Kidney epithelial cell (primary cell): ENCODE data around the gene C10orf95. TPM values are rescaled to one million over a fixed set of nuclear protein-coding genes. Genes with fewer than 3 reads are reported as not detected.

Experiments used
- DNase-seq: peaks from one replicate; pipeline ENCODE4 v3.0.0-alpha.2; 2010; ENCODE audit warnings: low read depth
- H3K27me3 ChIP-seq: 2 replicates; pipeline ENCODE4 v1.6.0; 2011; ENCODE audit warnings: low read length; ENCODE audit not compliant: control insufficient read depth, insufficient read depth
- H3K36me3 ChIP-seq: 2 replicates; pipeline ENCODE4 v1.5.1; 2011; ENCODE audit warnings: low read length; ENCODE audit not compliant: control insufficient read depth, insufficient read depth
- H3K4me3 ChIP-seq: 2 replicates; pipeline ENCODE4 v1.5.1; 2011; ENCODE audit warnings: low read depth, mild to moderate bottlenecking, control low read depth, low read length
- CTCF ChIP-seq: IDR thresholded peaks from 2 replicates; pipeline ENCODE4 v1.5.1; 2011; ENCODE audit warnings: mild to moderate bottlenecking, moderate library complexity, low read length, control low read depth, inconsistent platforms; ENCODE audit not compliant: insufficient read depth, poor library complexity, severe bottlenecking
- total RNA-seq: library from RNA; depleted of rRNA; stranded (reverse); fragments of >200 nt; gene quantifications from 2 replicates; pipeline ENCODE4 v1.2.3, GENCODE V29; 2015

Gene C10orf95
- total RNA-seq, 1 donor from 2014 or later, result 3.2 TPM

- TF ChIP-seq CTCF, result no peak
- Histone ChIP-seq H3K4me3 (no peak overlapping the region), H3K36me3 (peaks cover 1% of the 10 kb centered on the region), H3K27me3 (no peaks in the 10 kb centered on the region)
- no peak for DNase-seq
Observed at GRCh38 chr10:102453502-102453901, 2.2 kb upstream of the C10orf95 start.

- Histone ChIP-seq H3K27me3 (no peaks in the 10 kb centered on the region), H3K36me3 (peaks cover 1% of the 10 kb centered on the region), H3K4me3 (no peak overlapping the region)
- no peak for TF ChIP-seq CTCF
- DNase-seq, result no peak
Observed at GRCh38 chr10:102452672-102453340, 1.5 kb upstream of the C10orf95 start.

GRCh38 chr10:102450374-102451104, 804 bp downstream of the C10orf95 start:
- TF ChIP-seq CTCF, result no peak

GRCh38 chr10:102450124-102450373, 1.3 kb downstream of the C10orf95 start:
- H3K27me3 ChIP-seq, result no peaks in the 10 kb centered on the region
- DNase-seq, result no peak
- peak overlapping the region; percentile 51 for H3K4me3 ChIP-seq
- H3K36me3 ChIP-seq, result peaks cover 1% of the 10 kb centered on the region
- TF ChIP-seq CTCF, result no peak

More at GRCh38 chr10:102450374-102451104, 804 bp downstream of the C10orf95 start:
- DNase-seq, result peak; percentile 25
- H3K27me3 ChIP-seq, result no peaks in the 10 kb centered on the region
- peaks cover 1% of the 10 kb centered on the region for H3K36me3 ChIP-seq
- H3K4me3 ChIP-seq, result peak overlapping the region; percentile 51

- no peaks in the 10 kb centered on the region for H3K27me3 ChIP-seq
- TF ChIP-seq CTCF, result no peak
- peaks cover 1% of the 10 kb centered on the region for H3K36me3 ChIP-seq
- H3K4me3 ChIP-seq, result peak overlapping the region; percentile 51
- DNase-seq, result peak; percentile 59
Observed at GRCh38 chr10:102449321-102450123, 1.8 kb downstream of the C10orf95 start.
